A673 (cell line): Measurements from ENCODE around the gene NAA40.
A peak's percentile ranks its signal among the peaks of the same experiment; 100 is the strongest.

Experiments used
- EZH2 ChIP-seq: fragments of 200-600 bp; sonication (generic); IDR thresholded peaks from 2 replicates; pipeline ENCODE4 v1.6.1; 2017; ENCODE audit warnings: borderline replicate concordance, low read depth, mild to moderate bottlenecking, mixed read lengths, antibody characterized with exemption, low read length; ENCODE audit not compliant: poor library complexity, severe bottlenecking
- TF ChIP-seq, protein P1 (sequence below): fragments of 300-800, 200-600 bp; sonication (generic); conservative IDR thresholded peaks from 2 replicates; pipeline ENCODE4 v1.5.1; 2017; ENCODE audit warnings: low read depth, mild to moderate bottlenecking, antibody characterized with exemption, low read length, moderate library complexity, mixed read lengths

GRCh38 chr11:63906585-63906984 lies 32.2 kb upstream of the NAA40 start:
- TF ChIP-seq, protein P1, sequence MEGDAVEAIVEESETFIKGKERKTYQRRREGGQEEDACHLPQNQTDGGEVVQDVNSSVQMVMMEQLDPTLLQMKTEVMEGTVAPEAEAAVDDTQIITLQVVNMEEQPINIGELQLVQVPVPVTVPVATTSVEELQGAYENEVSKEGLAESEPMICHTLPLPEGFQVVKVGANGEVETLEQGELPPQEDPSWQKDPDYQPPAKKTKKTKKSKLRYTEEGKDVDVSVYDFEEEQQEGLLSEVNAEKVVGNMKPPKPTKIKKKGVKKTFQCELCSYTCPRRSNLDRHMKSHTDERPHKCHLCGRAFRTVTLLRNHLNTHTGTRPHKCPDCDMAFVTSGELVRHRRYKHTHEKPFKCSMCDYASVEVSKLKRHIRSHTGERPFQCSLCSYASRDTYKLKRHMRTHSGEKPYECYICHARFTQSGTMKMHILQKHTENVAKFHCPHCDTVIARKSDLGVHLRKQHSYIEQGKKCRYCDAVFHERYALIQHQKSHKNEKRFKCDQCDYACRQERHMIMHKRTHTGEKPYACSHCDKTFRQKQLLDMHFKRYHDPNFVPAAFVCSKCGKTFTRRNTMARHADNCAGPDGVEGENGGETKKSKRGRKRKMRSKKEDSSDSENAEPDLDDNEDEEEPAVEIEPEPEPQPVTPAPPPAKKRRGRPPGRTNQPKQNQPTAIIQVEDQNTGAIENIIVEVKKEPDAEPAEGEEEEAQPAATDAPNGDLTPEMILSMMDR, result peak; percentile 42; the same call in 1 of the 2 replicates
- no peak for TF ChIP-seq EZH2
